Tibial nerve (tissue), 3 donors: ENCODE measurements around the gene PSMG2.

ENCODE experiments used
- POLR2A ChIP-seq, 2 donors: fragments of 450-650 bp; IDR thresholded peaks; one replicate each; pipeline ENCODE4 v1.6.1; 2017; ENCODE audit warnings: antibody characterized with exemption in 2 of 2, mild to moderate bottlenecking in 2 of 2, moderate library complexity in 2 of 2
- TF ChIP-seq, protein P1 (sequence below), 5 experiments: fragments of 200-600 bp in 3 of 5; fragments of 450-650 bp in 2 of 5; sonication (generic) in 3 of 5; IDR thresholded peaks; one replicate each; pipeline ENCODE4 v1.5.1; 2016 to 2019; ENCODE audit warnings: antibody characterized with exemption in 5 of 5, mild to moderate bottlenecking in 3 of 5, moderate library complexity in 2 of 5

DNA sequence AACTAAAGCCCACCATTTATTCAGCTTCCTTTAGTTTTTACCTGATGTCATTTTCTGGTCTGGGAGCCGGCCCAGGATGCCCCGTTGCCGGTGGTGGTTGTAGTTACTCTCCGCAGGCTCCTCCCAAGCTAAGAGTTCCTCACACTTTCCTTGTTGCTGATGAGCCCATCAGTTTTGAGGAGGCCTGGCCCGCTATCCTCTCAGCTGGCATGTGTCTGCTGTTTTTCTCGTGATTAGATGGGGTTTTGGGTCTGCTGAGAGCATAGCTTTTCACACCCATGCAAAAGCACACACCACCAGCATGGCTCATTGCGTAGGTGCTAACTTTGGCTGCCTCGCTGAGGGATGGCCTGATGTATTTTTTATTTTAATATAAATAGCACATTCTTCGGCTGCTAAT lies 72.1 kb downstream of the PSMG2 start:
- TF ChIP-seq POLR2A (IDR thresholded peaks at IDR 0.05): no peak
- TF ChIP-seq, protein P1, sequence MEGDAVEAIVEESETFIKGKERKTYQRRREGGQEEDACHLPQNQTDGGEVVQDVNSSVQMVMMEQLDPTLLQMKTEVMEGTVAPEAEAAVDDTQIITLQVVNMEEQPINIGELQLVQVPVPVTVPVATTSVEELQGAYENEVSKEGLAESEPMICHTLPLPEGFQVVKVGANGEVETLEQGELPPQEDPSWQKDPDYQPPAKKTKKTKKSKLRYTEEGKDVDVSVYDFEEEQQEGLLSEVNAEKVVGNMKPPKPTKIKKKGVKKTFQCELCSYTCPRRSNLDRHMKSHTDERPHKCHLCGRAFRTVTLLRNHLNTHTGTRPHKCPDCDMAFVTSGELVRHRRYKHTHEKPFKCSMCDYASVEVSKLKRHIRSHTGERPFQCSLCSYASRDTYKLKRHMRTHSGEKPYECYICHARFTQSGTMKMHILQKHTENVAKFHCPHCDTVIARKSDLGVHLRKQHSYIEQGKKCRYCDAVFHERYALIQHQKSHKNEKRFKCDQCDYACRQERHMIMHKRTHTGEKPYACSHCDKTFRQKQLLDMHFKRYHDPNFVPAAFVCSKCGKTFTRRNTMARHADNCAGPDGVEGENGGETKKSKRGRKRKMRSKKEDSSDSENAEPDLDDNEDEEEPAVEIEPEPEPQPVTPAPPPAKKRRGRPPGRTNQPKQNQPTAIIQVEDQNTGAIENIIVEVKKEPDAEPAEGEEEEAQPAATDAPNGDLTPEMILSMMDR (IDR thresholded peaks at IDR 0.05): no peak
